Gastroesophageal sphincter (tissue), 3 donors: ENCODE data around the gene SDK2.

Source experiments
- EP300 ChIP-seq: sonication (generic); formaldehyde crosslinking; IDR thresholded peaks from one replicate; pipeline ENCODE4 v1.6.1; 2017; ENCODE audit warnings: antibody characterized with exemption, mild to moderate bottlenecking
- TF ChIP-seq, protein P1 (sequence below), 4 experiments: fragments of 200-600 bp in 2 of 4; fragments of 450-650 bp in 2 of 4; sonication (generic) in 1 of 4; IDR thresholded peaks; one replicate each; pipeline ENCODE4 v1.5.1; 2017 to 2019; ENCODE audit warnings: antibody characterized with exemption in 4 of 4, mild to moderate bottlenecking in 2 of 4, moderate library complexity in 2 of 4

- no peak for TF ChIP-seq EP300
- TF ChIP-seq, protein P1, sequence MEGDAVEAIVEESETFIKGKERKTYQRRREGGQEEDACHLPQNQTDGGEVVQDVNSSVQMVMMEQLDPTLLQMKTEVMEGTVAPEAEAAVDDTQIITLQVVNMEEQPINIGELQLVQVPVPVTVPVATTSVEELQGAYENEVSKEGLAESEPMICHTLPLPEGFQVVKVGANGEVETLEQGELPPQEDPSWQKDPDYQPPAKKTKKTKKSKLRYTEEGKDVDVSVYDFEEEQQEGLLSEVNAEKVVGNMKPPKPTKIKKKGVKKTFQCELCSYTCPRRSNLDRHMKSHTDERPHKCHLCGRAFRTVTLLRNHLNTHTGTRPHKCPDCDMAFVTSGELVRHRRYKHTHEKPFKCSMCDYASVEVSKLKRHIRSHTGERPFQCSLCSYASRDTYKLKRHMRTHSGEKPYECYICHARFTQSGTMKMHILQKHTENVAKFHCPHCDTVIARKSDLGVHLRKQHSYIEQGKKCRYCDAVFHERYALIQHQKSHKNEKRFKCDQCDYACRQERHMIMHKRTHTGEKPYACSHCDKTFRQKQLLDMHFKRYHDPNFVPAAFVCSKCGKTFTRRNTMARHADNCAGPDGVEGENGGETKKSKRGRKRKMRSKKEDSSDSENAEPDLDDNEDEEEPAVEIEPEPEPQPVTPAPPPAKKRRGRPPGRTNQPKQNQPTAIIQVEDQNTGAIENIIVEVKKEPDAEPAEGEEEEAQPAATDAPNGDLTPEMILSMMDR (IDR thresholded peaks at IDR 0.05): no peak
Observed at GRCh38 chr17:73389411-73389810, 254.8 kb downstream of the SDK2 start.
